Coronary artery (tissue), 2 donors: ENCODE measurements around the gene NMBR.
"Not testable (repeated sequence)": the region's sequence is repeated elsewhere in the genome, so short reads cannot be mapped to it uniquely, and the experiment has no call there.

Experiments
- DNase-seq: peaks from one replicate; pipeline ENCODE4 v3.0.0-alpha.2; 2017; ENCODE audit warnings: low spot score
- H3K27ac ChIP-seq, 2 donors: fragments of 200-600 bp; sonication (generic); one replicate each; pipeline ENCODE4 v1.5.1; 2016 to 2019
- H3K4me3 ChIP-seq: fragments of 200-600 bp; sonication (generic); 2 replicates; pipeline ENCODE4 v1.5.1; 2016; ENCODE audit warnings: mild to moderate bottlenecking, moderate library complexity
- TF ChIP-seq, protein P1 (sequence below): fragments of 200-600 bp; sonication (generic); IDR thresholded peaks from one replicate; pipeline ENCODE4 v1.5.1; 2019; ENCODE audit warnings: antibody characterized with exemption

NMBR gene

GRCh38 chr6:142155895-142156757, 9.2 kb upstream of the NMBR start:
- H3K27ac ChIP-seq, result no peak overlapping the region
- TF ChIP-seq, protein P1, sequence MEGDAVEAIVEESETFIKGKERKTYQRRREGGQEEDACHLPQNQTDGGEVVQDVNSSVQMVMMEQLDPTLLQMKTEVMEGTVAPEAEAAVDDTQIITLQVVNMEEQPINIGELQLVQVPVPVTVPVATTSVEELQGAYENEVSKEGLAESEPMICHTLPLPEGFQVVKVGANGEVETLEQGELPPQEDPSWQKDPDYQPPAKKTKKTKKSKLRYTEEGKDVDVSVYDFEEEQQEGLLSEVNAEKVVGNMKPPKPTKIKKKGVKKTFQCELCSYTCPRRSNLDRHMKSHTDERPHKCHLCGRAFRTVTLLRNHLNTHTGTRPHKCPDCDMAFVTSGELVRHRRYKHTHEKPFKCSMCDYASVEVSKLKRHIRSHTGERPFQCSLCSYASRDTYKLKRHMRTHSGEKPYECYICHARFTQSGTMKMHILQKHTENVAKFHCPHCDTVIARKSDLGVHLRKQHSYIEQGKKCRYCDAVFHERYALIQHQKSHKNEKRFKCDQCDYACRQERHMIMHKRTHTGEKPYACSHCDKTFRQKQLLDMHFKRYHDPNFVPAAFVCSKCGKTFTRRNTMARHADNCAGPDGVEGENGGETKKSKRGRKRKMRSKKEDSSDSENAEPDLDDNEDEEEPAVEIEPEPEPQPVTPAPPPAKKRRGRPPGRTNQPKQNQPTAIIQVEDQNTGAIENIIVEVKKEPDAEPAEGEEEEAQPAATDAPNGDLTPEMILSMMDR, result no peak
- no peak for DNase-seq
- no peak overlapping the region for H3K4me3 ChIP-seq

DNA sequence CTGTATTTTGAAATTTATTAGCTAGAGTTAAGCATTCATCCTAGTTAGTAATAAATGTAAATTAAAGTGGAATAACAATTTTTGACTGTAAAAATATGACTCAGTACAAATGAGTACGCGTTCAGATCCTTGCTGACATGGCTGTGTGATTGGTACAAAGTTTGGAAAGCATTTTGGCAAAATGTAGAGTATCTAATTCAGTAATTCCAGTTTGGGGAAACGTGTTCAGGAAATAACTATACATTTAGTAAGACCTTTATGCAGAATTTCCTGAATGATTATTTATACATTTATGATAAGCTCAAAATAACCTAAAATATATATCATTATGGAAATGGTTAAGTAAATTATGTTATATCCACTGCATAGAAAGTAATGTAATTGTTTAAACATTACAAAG, 8.2 kb upstream of the NMBR start:
- Histone ChIP-seq H3K4me3 (no peak overlapping the region), H3K27ac (no peak overlapping the region)
- no peak for DNase-seq
- TF ChIP-seq, protein P1, result no peak

DNA sequence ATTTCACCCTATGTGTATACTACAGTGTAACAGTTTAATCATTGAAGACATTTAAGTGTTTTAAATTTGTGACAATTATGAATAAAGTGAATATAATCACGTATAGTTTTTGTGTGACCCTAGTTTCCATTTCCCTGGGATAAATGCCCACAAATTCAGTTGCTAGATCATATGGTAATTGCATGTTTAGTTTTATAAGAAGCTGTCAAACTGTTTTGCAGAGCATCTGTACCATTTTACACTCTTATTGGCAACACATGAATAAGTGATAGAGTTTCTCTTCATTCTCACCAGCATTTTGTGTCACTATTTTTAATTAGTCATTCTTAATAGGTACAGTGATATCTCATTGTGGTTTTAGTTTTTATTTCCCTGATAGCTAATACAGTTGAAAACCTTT, 7.4 kb upstream of the NMBR start:
- no peak overlapping the region for H3K4me3 ChIP-seq
- H3K27ac ChIP-seq, result no peak overlapping the region
- no peak for DNase-seq
- TF ChIP-seq, protein P1, result no peak

DNA sequence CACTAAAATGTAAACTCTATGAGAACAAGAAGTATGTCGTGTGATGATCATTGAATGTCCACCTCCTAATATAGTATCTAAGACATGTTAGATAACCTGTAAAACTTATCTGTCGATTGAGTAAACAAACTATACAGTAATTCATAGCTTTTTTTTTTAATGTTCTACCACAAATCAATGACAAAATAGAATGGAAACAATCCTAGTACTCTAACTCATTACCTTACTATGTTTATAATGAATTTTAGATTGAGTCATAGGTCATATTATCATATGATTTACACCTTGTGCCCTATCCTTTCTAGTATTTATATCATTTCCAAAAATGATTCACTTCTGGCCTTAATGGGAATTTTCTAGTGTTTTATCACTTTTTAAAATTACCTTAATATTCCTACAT, 6.3 kb upstream of the NMBR start:
- no peak overlapping the region for H3K27ac ChIP-seq
- H3K4me3 ChIP-seq, result no peak overlapping the region
- no peak for DNase-seq
- TF ChIP-seq, protein P1, result no peak

- no peak for DNase-seq
- H3K27ac ChIP-seq, result no peak overlapping the region
- H3K4me3 ChIP-seq, result no peak overlapping the region
- TF ChIP-seq, protein P1, result no peak
Measured at GRCh38 chr6:142152746-142153145, 5.8 kb upstream of the NMBR start.

DNA sequence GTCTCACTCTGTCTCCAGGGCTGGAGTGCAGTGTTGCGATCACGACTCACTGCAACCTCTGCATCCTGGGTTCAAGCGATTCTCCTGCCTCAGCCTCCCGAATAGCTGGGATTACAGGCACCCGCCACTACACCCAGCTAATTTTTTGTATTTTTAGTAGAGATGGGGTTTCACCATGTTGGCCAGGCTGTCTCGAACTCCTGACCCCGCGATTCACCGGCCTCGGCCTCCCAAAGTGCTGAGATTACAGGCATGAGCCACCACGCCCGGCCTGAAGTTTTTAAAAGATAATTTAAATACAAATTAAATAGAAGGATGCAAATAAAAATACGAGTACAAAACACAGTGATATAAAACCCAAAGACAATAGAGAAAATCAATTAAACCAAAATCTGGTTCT, 5.4 kb downstream of the NMBR start:
- H3K4me3 ChIP-seq, DNase-seq: not testable (repeated sequence)

DNA sequence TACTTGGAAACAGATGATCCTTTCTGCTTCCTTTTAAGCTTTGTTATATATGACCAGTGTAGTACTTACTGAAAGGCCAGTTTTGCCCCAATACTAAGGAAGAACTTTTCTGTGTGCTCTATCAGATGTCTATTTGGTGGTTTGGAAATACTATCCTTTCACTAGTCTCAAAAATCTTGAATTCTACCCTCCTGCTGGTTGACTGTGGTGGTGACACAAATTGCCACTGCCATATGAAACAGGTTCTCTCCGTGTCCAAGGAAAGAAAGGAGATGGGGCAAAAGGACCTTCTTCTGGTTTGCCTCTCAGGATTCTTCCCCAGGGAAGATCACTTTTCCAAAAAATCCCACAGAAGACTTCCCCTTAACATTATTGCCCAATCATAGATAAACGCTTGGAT, 8.0 kb downstream of the NMBR start:
- TF ChIP-seq, protein P1, result no peak
- no peak for DNase-seq
- no peak overlapping the region for H3K4me3 ChIP-seq
- no peak overlapping the region for H3K27ac ChIP-seq

More for the DNA sequence above, 5.4 kb downstream of the NMBR start:
- not testable (repeated sequence) for H3K27ac ChIP-seq
